ENCODE measurements around the gene ACOXL.

ACOXL gene

GRCh38 chr2:110858135-110858725 is 125.9 kb downstream of the ACOXL start:
- DNase-seq (ENCODE audit: low read depth): no peak

GRCh38 chr2:110858993-110859701 is 126.8 kb downstream of the ACOXL start:
- no peak for DNase-seq (ENCODE audit: low read depth)

GRCh38 chr2:110860630-110861029 is 128.3 kb downstream of the ACOXL start:
- DNase-seq (ENCODE audit: low read depth): no peak

- DNase-seq (ENCODE audit: low read depth): no peak
Measured at GRCh38 chr2:110861616-110862260, 129.4 kb downstream of the ACOXL start.

- no peak for DNase-seq (ENCODE audit: low read depth)
Measured at GRCh38 chr2:110863726-110864125, 131.4 kb downstream of the ACOXL start.

- no peak for DNase-seq (ENCODE audit: low read depth)
Measured at GRCh38 chr2:110864176-110864575, 131.8 kb downstream of the ACOXL start.

- DNase-seq (ENCODE audit: low read depth): no peak
Measured at GRCh38 chr2:110864731-110865130, 132.4 kb downstream of the ACOXL start.

- DNase-seq (ENCODE audit: low read depth): no peak
Measured at GRCh38 chr2:110865188-110865587, 132.8 kb downstream of the ACOXL start.

GRCh38 chr2:110866045-110866444 is 133.7 kb downstream of the ACOXL start:
- no peak for DNase-seq (ENCODE audit: low read depth)

- no peak for DNase-seq (ENCODE audit: low read depth)
Measured at GRCh38 chr2:110866466-110866865, 134.1 kb downstream of the ACOXL start.

- DNase-seq (ENCODE audit: low read depth): no peak
Measured at GRCh38 chr2:110867078-110867477, 134.7 kb downstream of the ACOXL start.

- DNase-seq (ENCODE audit: low read depth): no peak
Measured at GRCh38 chr2:110868971-110869370, 136.6 kb downstream of the ACOXL start.

GRCh38 chr2:110869472-110870446 is 137.4 kb downstream of the ACOXL start:
- DNase-seq (ENCODE audit: low read depth): no peak

- no peak for DNase-seq (ENCODE audit: low read depth)
Measured at GRCh38 chr2:110870545-110870944, 138.2 kb downstream of the ACOXL start.

- DNase-seq (ENCODE audit: low read depth): no peak
Measured at GRCh38 chr2:110871637-110872036, 139.3 kb downstream of the ACOXL start.

- no peak for DNase-seq (ENCODE audit: low read depth)
Measured at GRCh38 chr2:110872521-110872920, 140.1 kb downstream of the ACOXL start.

GRCh38 chr2:110873056-110873502 is 140.7 kb downstream of the ACOXL start:
- no peak for DNase-seq (ENCODE audit: low read depth)

- no peak for DNase-seq (ENCODE audit: low read depth)
Measured at GRCh38 chr2:110873597-110874452, 141.5 kb downstream of the ACOXL start.

GRCh38 chr2:110874453-110875383 is 142.3 kb downstream of the ACOXL start:
- no peak for DNase-seq (ENCODE audit: low read depth)

- DNase-seq (ENCODE audit: low read depth): no peak
Measured at GRCh38 chr2:110875384-110875725, 143.0 kb downstream of the ACOXL start.

Measured in fibroblast of gingiva (primary cell).